ENCODE measurements around the gene MAST3.

Gene MAST3

GRCh38 chr19:18112989-18113478 is 15.5 kb downstream of the MAST3 start:
- DNase-seq (ENCODE audit: low read depth, low spot score) = peak; percentile 91

GRCh38 chr19:18113827-18114226 is 16.2 kb downstream of the MAST3 start:
- DNase-seq (ENCODE audit: low read depth, low spot score) = no peak

- DNase-seq (ENCODE audit: low read depth, low spot score) = no peak
These were observed 16.9 kb downstream of the MAST3 start for GRCh38 chr19:18114483-18114882.

- no peak for DNase-seq (ENCODE audit: low read depth, low spot score)
These were observed 19.8 kb downstream of the MAST3 start for GRCh38 chr19:18117364-18117691.

GRCh38 chr19:18117692-18118378 is 20.3 kb downstream of the MAST3 start:
- DNase-seq (ENCODE audit: low read depth, low spot score) = peak; percentile 96

GRCh38 chr19:18118420-18119012 is 20.9 kb downstream of the MAST3 start:
- no peak for DNase-seq (ENCODE audit: low read depth, low spot score)

GRCh38 chr19:18119013-18119716 is 21.6 kb downstream of the MAST3 start:
- peak; percentile 30 for DNase-seq (ENCODE audit: low read depth, low spot score)

GRCh38 chr19:18119717-18120105 is 22.1 kb downstream of the MAST3 start:
- no peak for DNase-seq (ENCODE audit: low read depth, low spot score)

- DNase-seq (ENCODE audit: low read depth, low spot score) = no peak
These were observed 22.5 kb downstream of the MAST3 start for GRCh38 chr19:18120127-18120526.

- no peak for DNase-seq (ENCODE audit: low read depth, low spot score)
These were observed 23.6 kb downstream of the MAST3 start for GRCh38 chr19:18121166-18121565.

- no peak for DNase-seq (ENCODE audit: low read depth, low spot score)
These were observed 24.8 kb downstream of the MAST3 start for GRCh38 chr19:18122424-18122823.

- DNase-seq (ENCODE audit: low read depth, low spot score) = no peak
These were observed 25.6 kb downstream of the MAST3 start for GRCh38 chr19:18122860-18123795.

GRCh38 chr19:18123819-18124218 is 26.2 kb downstream of the MAST3 start:
- no peak for DNase-seq (ENCODE audit: low read depth, low spot score)

- DNase-seq (ENCODE audit: low read depth, low spot score) = no peak
These were observed 28.5 kb downstream of the MAST3 start for GRCh38 chr19:18126097-18126496.

- DNase-seq (ENCODE audit: low read depth, low spot score) = no peak
These were observed 30.5 kb downstream of the MAST3 start for GRCh38 chr19:18128044-18128443.

GRCh38 chr19:18128805-18129204 is 31.2 kb downstream of the MAST3 start:
- no peak for DNase-seq (ENCODE audit: low read depth, low spot score)

GRCh38 chr19:18130523-18131242 is 33.1 kb downstream of the MAST3 start:
- DNase-seq (ENCODE audit: low read depth, low spot score) = no peak

- no peak for DNase-seq (ENCODE audit: low read depth, low spot score)
These were observed 34.4 kb downstream of the MAST3 start for GRCh38 chr19:18131841-18132596.

- no peak for DNase-seq (ENCODE audit: low read depth, low spot score)
These were observed 38.4 kb downstream of the MAST3 start for GRCh38 chr19:18135712-18136584.
